Thyroid gland (tissue), 4 donors: ENCODE measurements around the gene ODAD3. TPM values are rescaled to one million over a fixed set of nuclear protein-coding genes. Genes with fewer than 3 reads are reported as not detected.
A peak's percentile ranks its signal among the peaks of the same experiment; 100 is the strongest.

Experiments
- DNase-seq, 2 donors: peaks; one replicate each; pipeline ENCODE4 v3.0.0-alpha.2; 2019
- H3K27ac ChIP-seq, 3 donors: fragments of 200-600 bp; sonication (generic); 1 replicate in 2 of 3; 2 replicates in 1 of 3; pipeline ENCODE4 v1.5.1; 2016 to 2019; ENCODE audit warnings: mild to moderate bottlenecking in 1 of 3, moderate library complexity in 1 of 3
- H3K27me3 ChIP-seq: fragments of 200-600 bp; sonication (generic); one replicate; pipeline ENCODE4 v1.5.1; 2019
- H3K36me3 ChIP-seq, 2 donors: fragments of 200-600 bp; sonication (generic); one replicate each; pipeline ENCODE4 v1.5.1; 2016 to 2019
- H3K4me1 ChIP-seq, 2 donors: fragments of 200-600 bp; sonication (generic); one replicate each; pipeline ENCODE4 v1.5.1; 2017 to 2019
- H3K4me3 ChIP-seq, 3 donors: fragments of 200-600 bp; sonication (generic); replicated peaks in 1 of 3; 1 replicate in 2 of 3; 2 replicates in 1 of 3; pipeline ENCODE4 v1.5.1; 2016; ENCODE audit warnings: mild to moderate bottlenecking in 1 of 3
- H3K9me3 ChIP-seq: fragments of 200-600 bp; sonication (generic); one replicate; pipeline ENCODE4 v1.5.1; 2017
- CTCF ChIP-seq, 6 experiments: fragments of 200-600 bp in 3 of 6; fragments of 450-650 bp in 3 of 6; sonication (generic) in 3 of 6; IDR thresholded peaks; one replicate each; pipeline ENCODE4 v1.5.1; 2016 to 2019; ENCODE audit warnings: antibody characterized with exemption in 6 of 6, mild to moderate bottlenecking in 2 of 6, inconsistent platforms in 1 of 6, moderate library complexity in 1 of 6
- POLR2A ChIP-seq, 2 donors: fragments of 450-650 bp; IDR thresholded peaks; one replicate each; pipeline ENCODE4 v1.6.1; 2017; ENCODE audit warnings: antibody characterized with exemption in 2 of 2, mild to moderate bottlenecking in 2 of 2, moderate library complexity in 1 of 2
- WGBS, 2 donors: methylation state at CpG; one replicate each; pipeline ENCODE4 v1.1.5; 2017; 5-methylcytosine and 5-hydroxymethylcytosine counted together
- intact Hi-C: fragments of 100-400 bp; cut with DNase I; formaldehyde crosslinking; loops from one replicate; pipeline ENCODE4 v1.15.1; 2023
- total RNA-seq, 4 donors: library from RNA; depleted of rRNA; stranded (reverse); fragments of >200 nt; gene quantifications; one replicate each; pipeline ENCODE4 v1.2.3, GENCODE V29; 2016

The ODAD3 gene
- total RNA-seq, 4 donors from 2014 or later: 0.96 to 6.8 (median 3.8) TPM

GRCh38 chr19:11446271-11446651 is 11.3 kb upstream of the ODAD3 start:
- no peak overlapping the region for H3K27ac ChIP-seq
- no peaks in the 10 kb centered on the region for H3K9me3 ChIP-seq
- DNase-seq: no peak
- no peak overlapping the region for H3K4me3 ChIP-seq
- TF ChIP-seq POLR2A (IDR thresholded peaks at IDR 0.05) (no peak), CTCF (IDR thresholded peaks at IDR 0.05) (no peak)
- H3K27me3 ChIP-seq: no peaks in the 10 kb centered on the region
- peaks cover 57 to 78% of the 10 kb centered on the region in 2 donors for H3K36me3 ChIP-seq
- intact Hi-C loops: no loop called here
- H3K4me1 ChIP-seq: no peaks in the 10 kb centered on the region
- WGBS, 2 donors: 87 to 94% methylated on average over 9 to 12 of the region's 14 CpGs

GRCh38 chr19:11445141-11445540 is 10.2 kb upstream of the ODAD3 start:
- TF ChIP-seq CTCF (IDR thresholded peaks at IDR 0.05): no peak
- TF ChIP-seq POLR2A (IDR thresholded peaks at IDR 0.05): no peak
- no peaks in the 10 kb centered on the region for H3K9me3 ChIP-seq
- no peak overlapping the region for H3K27ac ChIP-seq
- peaks cover 62 to 89% of the 10 kb centered on the region in 2 donors for H3K36me3 ChIP-seq
- intact Hi-C loops: loop anchor here (2.0 kb wide), 1 partner anchor 150 kb away; no protein-coding TSS in a partner anchor
- H3K4me3 ChIP-seq: no peak overlapping the region
- no peaks in the 10 kb centered on the region for H3K27me3 ChIP-seq
- WGBS, 2 donors: 93 to 94% methylated on average over 8 to 11 of the region's 13 CpGs
- H3K4me1 ChIP-seq: no peaks in the 10 kb centered on the region
- DNase-seq: no peak

- intact Hi-C loops: loop anchor here (2.0 kb wide), 1 partner anchor 149 kb away; no protein-coding TSS in a partner anchor
- WGBS, 2 donors: 76 to 86% methylated on average over 4 to 5 of the region's 5 CpGs
Measured at GRCh38 chr19:11444059-11444458, 9.1 kb upstream of the ODAD3 start.

GRCh38 chr19:11437955-11438354 is 3.0 kb upstream of the ODAD3 start:
- no peak for TF ChIP-seq CTCF (IDR thresholded peaks at IDR 0.05)
- TF ChIP-seq POLR2A (IDR thresholded peaks at IDR 0.05): no peak
- no peak overlapping the region for H3K27ac ChIP-seq
- peaks cover 15 to 16% of the 10 kb centered on the region in 2 donors for H3K4me1 ChIP-seq
- 86 to 89% methylated on average over 7 to 9 of the region's 9 CpGs for WGBS, 2 donors
- peaks cover 34 to 49% of the 10 kb centered on the region in 2 donors for H3K36me3 ChIP-seq
- intact Hi-C loops: loop anchor here (5.0 kb wide), 1 partner anchor 56 kb away; the partner anchor contains the start of gene EPOR
- no peaks in the 10 kb centered on the region for H3K27me3 ChIP-seq
- no peak for DNase-seq
- no peak overlapping the region for H3K4me3 ChIP-seq
- H3K9me3 ChIP-seq: no peaks in the 10 kb centered on the region

More at GRCh38 chr19:11444059-11444458, 9.1 kb upstream of the ODAD3 start:
- Histone ChIP-seq H3K36me3 (peaks cover 56 to 86% of the 10 kb centered on the region in 2 donors), H3K27me3 (no peaks in the 10 kb centered on the region), H3K27ac (no peak overlapping the region), H3K9me3 (no peaks in the 10 kb centered on the region), H3K4me3 (no peak overlapping the region), H3K4me1 (no peaks in the 10 kb centered on the region)
- TF ChIP-seq POLR2A (IDR thresholded peaks at IDR 0.05) (no peak), CTCF (IDR thresholded peaks at IDR 0.05) (no peak)
- DNase-seq: no peak

- intact Hi-C loops: loop anchor here (5.0 kb wide), 1 partner anchor 54 kb away; the partner anchor contains the start of gene EPOR
- 10 to 21% methylated on average over 4 to 8 of the region's 21 CpGs for WGBS, 2 donors
- peaks cover 20 to 30% of the 10 kb centered on the region in 2 donors for H3K36me3 ChIP-seq
- peaks cover 15 to 16% of the 10 kb centered on the region in 2 donors for H3K4me1 ChIP-seq
- peak overlapping the region in 2 of 3 donors; percentile 49 to 56 for H3K27ac ChIP-seq
- H3K9me3 ChIP-seq: no peaks in the 10 kb centered on the region
- H3K4me3 ChIP-seq: peak overlapping the region; percentile 15 to 60 (median 51)
- TF ChIP-seq CTCF (IDR thresholded peaks at IDR 0.05) (no peak), POLR2A (IDR thresholded peaks at IDR 0.05) (no peak)
- no peak for DNase-seq
- no peaks in the 10 kb centered on the region for H3K27me3 ChIP-seq
Measured at GRCh38 chr19:11435833-11436313, 952 bp upstream of the ODAD3 start.
